AG04449 (cell line): Measurements from ENCODE around the gene B3GNT5.

Experiments
- CTCF ChIA-PET: fragments of 350-600 bp; formaldehyde crosslinking; extraction: SDS; loops from one replicate; lab custom pipeline; 2021; ENCODE audit warnings: antibody characterized with exemption; lab: Yijun Ruan, JAX
- POLR2A ChIA-PET: fragments of 400-600, 350-600 bp; formaldehyde crosslinking; extraction: SDS; loops from one replicate; lab custom pipeline; 2020; ENCODE audit warnings: antibody characterized with exemption, inconsistent platforms; lab: Yijun Ruan, JAX
- DNase-seq: peaks from one replicate; pipeline ENCODE4 v3.0.0-alpha.2; 2010; ENCODE audit warnings: low read depth, low spot score
- H3K4me3 ChIP-seq: 2 replicates; pipeline ENCODE4 v1.5.1; 2011; ENCODE audit warnings: low read depth, mild to moderate bottlenecking, control low read depth, low read length
- CTCF ChIP-seq: IDR thresholded peaks from one replicate; pipeline ENCODE4 v1.5.1; 2011; ENCODE audit warnings: mild to moderate bottlenecking, moderate library complexity, low read length, control low read depth, inconsistent platforms; ENCODE audit not compliant: insufficient read depth; ENCODE audit errors: missing control alignments

B3GNT5 gene

GRCh38 chr3:183272791-183273190, 19.7 kb downstream of the B3GNT5 start:
- no peak overlapping the region for H3K4me3 ChIP-seq
- TF ChIP-seq CTCF: no peak
- CTCF ChIA-PET: no interaction called here
- POLR2A ChIA-PET: no interaction called here
- no peak for DNase-seq

- POLR2A ChIA-PET: no interaction called here
- no peak for DNase-seq
- CTCF ChIA-PET: no interaction called here
These were observed 21.6 kb downstream of the B3GNT5 start for GRCh38 chr3:183274609-183275008.

GRCh38 chr3:183275418-183275817, 22.4 kb downstream of the B3GNT5 start:
- DNase-seq: no peak
- TF ChIP-seq CTCF: no peak
- POLR2A ChIA-PET: no interaction called here
- CTCF ChIA-PET: no interaction called here
- no peak overlapping the region for H3K4me3 ChIP-seq

More at GRCh38 chr3:183274609-183275008, 21.6 kb downstream of the B3GNT5 start:
- no peak for TF ChIP-seq CTCF
- no peak overlapping the region for H3K4me3 ChIP-seq

- POLR2A ChIA-PET: no interaction called here
- no peak for DNase-seq
- no peak for TF ChIP-seq CTCF
- CTCF ChIA-PET: no interaction called here
- H3K4me3 ChIP-seq: no peak overlapping the region
These were observed 22.9 kb downstream of the B3GNT5 start for GRCh38 chr3:183275937-183276336.

- POLR2A ChIA-PET: no interaction called here
- TF ChIP-seq CTCF: no peak
- no peak overlapping the region for H3K4me3 ChIP-seq
- no peak for DNase-seq
- CTCF ChIA-PET: no interaction called here
These were observed 24.2 kb downstream of the B3GNT5 start for GRCh38 chr3:183277260-183277659.

- TF ChIP-seq CTCF: no peak
- CTCF ChIA-PET: no interaction called here
- H3K4me3 ChIP-seq: no peak overlapping the region
- no peak for DNase-seq
- POLR2A ChIA-PET: no interaction called here
These were observed 25.5 kb downstream of the B3GNT5 start for GRCh38 chr3:183278479-183279088.
